ENCODE measurements around the gene ARID1B. TPM values are rescaled to one million over a fixed set of nuclear protein-coding genes. Genes with fewer than 3 reads are reported as not detected.

The ARID1B gene
- total RNA-seq, 1 donor from 2014 or later: 16.3 TPM

- DNase-seq (ENCODE audit: low read depth) (no peak), FAIRE-seq (no peak)
Measured at GRCh38 chr6:157223021-157223430, 445.8 kb downstream of the ARID1B start.

GRCh38 chr6:157223511-157223910, 446.3 kb downstream of the ARID1B start:
- Histone ChIP-seq H3K36me3 (ENCODE audit: control insufficient read depth, insufficient read depth, low read length) (no peaks in the 10 kb centered on the region), H3K27me3 (ENCODE audit: control insufficient read depth, insufficient read depth, low read length) (no peaks in the 10 kb centered on the region), H3K4me3 (ENCODE audit: low read depth, low read length) (no peak overlapping the region)
- DNase-seq (ENCODE audit: low read depth): no peak
- FAIRE-seq: no peak
- TF ChIP-seq CTCF (IDR thresholded peaks at IDR 0.05; ENCODE audit: insufficient read depth, low read length, severe bottlenecking): no peak

More at GRCh38 chr6:157223021-157223430, 445.8 kb downstream of the ARID1B start:
- no peaks in the 10 kb centered on the region for H3K27me3 ChIP-seq (ENCODE audit: control insufficient read depth, insufficient read depth, low read length)
- no peaks in the 10 kb centered on the region for H3K36me3 ChIP-seq (ENCODE audit: control insufficient read depth, insufficient read depth, low read length)
- H3K4me3 ChIP-seq (ENCODE audit: low read depth, low read length): no peak overlapping the region
- no peak for TF ChIP-seq CTCF (IDR thresholded peaks at IDR 0.05; ENCODE audit: insufficient read depth, low read length, severe bottlenecking)

GRCh38 chr6:157224178-157224950, 447.2 kb downstream of the ARID1B start:
- FAIRE-seq: no peak
- DNase-seq (ENCODE audit: low read depth): no peak
- no peaks in the 10 kb centered on the region for H3K36me3 ChIP-seq (ENCODE audit: control insufficient read depth, insufficient read depth, low read length)
- no peak for TF ChIP-seq CTCF (IDR thresholded peaks at IDR 0.05; ENCODE audit: insufficient read depth, low read length, severe bottlenecking)
- H3K27me3 ChIP-seq (ENCODE audit: control insufficient read depth, insufficient read depth, low read length): no peaks in the 10 kb centered on the region
- H3K4me3 ChIP-seq (ENCODE audit: low read depth, low read length): no peak overlapping the region

GRCh38 chr6:157224951-157225574, 447.9 kb downstream of the ARID1B start:
- Histone ChIP-seq H3K4me3 (ENCODE audit: low read depth, low read length) (no peak overlapping the region), H3K36me3 (ENCODE audit: control insufficient read depth, insufficient read depth, low read length) (no peaks in the 10 kb centered on the region), H3K27me3 (ENCODE audit: control insufficient read depth, insufficient read depth, low read length) (no peaks in the 10 kb centered on the region)
- FAIRE-seq: no peak
- DNase-seq (ENCODE audit: low read depth): no peak
- TF ChIP-seq CTCF (IDR thresholded peaks at IDR 0.05; ENCODE audit: insufficient read depth, low read length, severe bottlenecking): no peak

GRCh38 chr6:157225575-157225995, 448.4 kb downstream of the ARID1B start:
- no peak for TF ChIP-seq CTCF (IDR thresholded peaks at IDR 0.05; ENCODE audit: insufficient read depth, low read length, severe bottlenecking)
- H3K27me3 ChIP-seq (ENCODE audit: control insufficient read depth, insufficient read depth, low read length): no peaks in the 10 kb centered on the region
- no peak overlapping the region for H3K4me3 ChIP-seq (ENCODE audit: low read depth, low read length)
- no peak for FAIRE-seq
- DNase-seq (ENCODE audit: low read depth): no peak
- H3K36me3 ChIP-seq (ENCODE audit: control insufficient read depth, insufficient read depth, low read length): no peaks in the 10 kb centered on the region
